Effector CD4-positive, alpha-beta T cell (primary cell): ENCODE data around the gene CTCF.
A peak's percentile ranks its signal among the peaks of the same experiment; 100 is the strongest.

Source experiments
- DNase-seq: peaks from one replicate; pipeline ENCODE4 v3.0.0-alpha.2; 2020

The CTCF gene

DNA sequence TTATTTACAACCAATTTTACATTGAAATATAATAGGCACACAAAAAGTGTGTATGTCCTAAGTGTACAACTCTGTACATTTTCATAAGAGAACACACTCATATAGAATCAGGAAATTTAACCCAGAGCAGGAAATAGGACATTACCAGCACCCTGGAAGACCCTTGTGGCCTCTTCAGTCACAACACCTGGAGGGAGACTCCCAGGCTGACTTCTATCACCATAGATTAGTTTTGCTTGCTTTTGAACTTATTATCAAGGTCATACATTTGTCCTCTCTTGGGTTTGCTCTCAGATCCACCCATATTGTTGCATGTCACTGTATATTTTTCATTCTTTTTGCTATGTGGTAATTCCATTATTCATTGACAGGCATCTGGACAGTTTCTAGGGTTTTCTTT lies 27.9 kb upstream of the CTCF start:
- no peak for DNase-seq

DNA sequence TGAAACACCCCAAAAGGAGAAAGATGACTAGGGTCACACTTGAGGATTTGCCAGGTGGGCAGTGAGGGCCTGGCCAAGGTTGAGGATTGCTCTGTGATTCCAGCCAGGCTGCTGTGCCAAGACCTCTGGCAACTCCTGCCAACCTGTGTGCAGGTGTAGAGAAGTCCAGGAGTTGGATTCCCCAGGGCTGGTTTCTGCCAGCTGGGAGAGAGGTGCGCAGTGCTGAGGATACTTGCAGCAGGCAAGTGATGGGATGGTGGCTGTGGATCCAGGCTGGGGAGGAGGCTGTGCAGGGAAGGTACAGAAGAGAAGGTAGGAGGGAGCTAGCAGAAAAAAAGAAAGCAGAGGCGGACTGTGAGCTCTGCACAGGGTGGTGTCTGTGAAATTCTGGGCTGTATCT lies 27.1 kb upstream of the CTCF start:
- no peak for DNase-seq

DNA sequence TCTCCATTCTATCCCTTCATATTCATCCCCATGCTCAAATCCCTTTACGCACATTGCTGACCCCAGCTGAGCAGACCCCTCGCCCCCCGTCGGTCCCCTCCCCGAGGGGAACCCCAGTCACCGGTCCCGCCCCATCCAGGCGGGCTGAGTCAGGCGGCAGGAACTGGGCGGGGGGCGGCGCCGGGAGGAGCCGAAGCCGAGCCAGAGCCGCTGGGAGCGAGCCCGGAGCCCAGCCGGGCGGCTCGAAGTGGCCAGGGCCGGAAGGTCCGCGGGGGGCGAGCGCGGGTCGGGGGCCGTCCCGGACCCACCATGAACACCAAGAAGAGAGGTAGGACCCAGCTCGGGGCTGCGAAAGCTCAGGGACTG lies 25.1 kb upstream of the CTCF start:
- DNase-seq, result peak; percentile 49

DNA sequence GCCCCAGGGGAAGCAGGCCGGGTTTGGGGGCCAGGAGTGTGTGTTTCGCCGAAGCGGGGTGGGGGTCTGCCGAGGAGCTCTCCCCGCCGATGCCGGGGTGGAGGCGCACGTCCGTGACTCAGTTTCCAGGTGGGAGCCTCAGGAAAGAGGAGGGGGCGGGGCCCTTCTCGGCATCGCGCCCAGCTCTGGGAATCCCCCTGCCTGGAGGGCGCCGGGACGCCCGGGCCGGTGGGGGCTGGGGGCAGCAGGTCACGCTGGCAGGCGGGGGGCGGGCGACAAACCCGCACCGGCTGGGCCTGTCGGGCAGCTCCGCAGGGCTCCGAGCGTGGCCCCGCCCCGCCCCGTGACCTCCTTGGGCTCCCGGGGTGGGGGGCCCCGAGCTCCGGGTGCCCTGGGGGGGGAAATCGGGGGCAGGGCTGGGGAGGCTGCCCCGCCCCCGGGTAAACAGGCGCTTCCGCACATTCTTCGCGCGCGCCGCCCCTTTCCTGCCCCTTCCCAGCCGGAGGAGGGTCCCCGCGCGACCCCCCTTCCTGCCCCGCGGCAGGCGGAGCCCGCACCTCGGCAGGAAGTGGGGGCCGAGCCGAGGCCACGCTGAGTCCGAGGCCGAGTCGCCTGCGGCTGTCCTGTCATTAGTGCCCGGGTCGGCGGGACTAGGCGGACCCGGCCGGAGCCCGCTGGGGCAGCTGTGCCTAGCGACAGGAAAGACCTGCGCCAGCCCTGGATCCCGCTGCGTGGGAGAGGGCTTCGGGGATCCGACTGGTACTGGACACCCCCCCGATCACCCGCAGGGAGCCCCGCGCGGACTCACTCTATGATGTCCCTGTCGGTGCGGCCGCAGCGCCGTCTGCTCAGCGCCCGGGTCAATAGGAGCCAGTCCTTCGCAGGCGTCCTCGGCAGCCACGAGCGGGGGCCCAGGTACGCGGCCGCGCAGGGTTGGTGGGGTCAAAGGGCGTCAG lies 24.4 kb upstream of the CTCF start:
- DNase-seq, result peak; percentile 68

DNA sequence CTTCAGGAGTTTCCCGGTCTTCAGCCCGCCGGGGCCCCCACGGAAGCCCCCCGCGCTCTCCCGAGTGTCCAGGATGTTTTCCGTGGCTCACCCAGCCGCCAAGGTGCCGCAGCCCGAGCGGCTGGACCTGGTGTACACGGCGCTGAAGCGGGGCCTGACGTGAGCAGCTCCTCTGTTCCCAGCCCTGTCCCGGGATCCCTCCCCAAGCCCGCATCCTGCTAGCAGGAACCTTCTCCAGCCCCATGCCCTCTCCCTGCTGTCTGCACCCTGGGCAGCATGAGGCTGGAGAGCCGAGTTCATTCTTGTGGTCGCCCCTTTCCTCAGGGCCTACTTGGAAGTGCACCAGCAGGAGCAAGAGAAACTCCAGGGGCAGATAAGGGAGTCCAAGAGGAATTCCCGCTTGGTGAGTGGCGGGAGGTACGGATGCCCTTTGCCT lies 23.6 kb upstream of the CTCF start:
- DNase-seq, result no peak

DNA sequence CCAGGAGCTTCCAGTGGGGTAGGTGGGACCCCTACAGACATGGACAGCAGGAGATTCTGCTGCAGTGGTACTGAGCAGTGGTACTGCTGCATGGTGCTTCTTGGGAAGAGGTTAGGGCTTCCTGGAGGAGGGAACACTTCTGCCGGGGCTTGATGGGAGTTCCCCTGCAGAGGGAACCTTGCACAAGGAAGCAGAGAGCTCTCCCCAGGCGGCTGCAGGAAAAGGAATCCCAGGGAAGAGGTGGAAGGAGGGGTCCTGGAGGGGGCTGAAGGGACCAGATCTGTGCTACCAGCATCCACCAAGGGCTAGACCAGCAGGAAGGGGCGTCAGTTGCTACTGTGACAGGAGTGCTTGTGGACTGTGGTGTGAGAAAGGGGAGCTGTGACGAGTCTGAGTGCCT lies 23.1 kb upstream of the CTCF start:
- DNase-seq, result no peak

DNA sequence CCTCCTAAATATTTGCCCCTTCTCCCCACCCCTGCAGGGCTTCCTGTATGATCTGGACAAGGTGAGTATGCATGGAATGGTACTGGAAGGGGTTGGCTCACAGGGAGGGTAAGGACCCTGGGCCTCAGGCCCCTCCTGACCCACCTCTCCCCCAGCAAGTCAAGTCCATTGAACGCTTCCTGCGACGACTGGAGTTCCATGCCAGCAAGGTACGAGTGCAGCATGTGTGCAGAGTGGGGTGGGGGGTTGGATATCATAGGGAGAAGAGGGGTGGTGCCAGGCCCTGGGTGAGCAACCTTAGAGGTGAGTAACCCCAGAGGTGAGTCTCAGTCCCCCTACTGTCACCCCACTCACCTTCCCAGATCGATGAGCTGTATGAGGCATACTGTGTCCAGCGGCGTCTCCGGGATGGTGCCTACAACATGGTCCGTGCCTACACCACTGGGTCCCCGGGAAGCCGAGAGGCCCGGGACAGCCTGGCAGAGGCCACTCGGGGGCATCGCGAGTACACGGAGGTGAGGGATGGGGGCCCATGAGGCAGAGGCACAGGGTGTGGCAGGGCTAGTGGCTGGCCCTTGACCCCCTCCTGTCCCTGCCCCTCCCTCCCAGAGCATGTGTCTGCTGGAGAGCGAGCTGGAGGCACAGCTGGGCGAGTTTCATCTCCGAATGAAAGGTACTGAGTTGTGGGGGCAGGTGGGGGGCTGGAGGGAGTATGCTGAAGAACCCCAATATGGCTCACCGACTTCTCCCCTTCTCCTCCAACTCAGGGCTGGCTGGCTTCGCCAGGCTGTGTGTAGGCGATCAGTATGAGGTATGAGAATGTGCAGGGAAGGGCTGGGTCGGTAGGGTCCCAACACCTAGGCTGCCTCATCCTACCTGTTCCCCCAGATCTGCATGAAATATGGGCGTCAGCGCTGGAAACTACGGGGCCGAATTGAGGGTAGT lies 22.4 kb upstream of the CTCF start:
- DNase-seq, result no peak

DNA sequence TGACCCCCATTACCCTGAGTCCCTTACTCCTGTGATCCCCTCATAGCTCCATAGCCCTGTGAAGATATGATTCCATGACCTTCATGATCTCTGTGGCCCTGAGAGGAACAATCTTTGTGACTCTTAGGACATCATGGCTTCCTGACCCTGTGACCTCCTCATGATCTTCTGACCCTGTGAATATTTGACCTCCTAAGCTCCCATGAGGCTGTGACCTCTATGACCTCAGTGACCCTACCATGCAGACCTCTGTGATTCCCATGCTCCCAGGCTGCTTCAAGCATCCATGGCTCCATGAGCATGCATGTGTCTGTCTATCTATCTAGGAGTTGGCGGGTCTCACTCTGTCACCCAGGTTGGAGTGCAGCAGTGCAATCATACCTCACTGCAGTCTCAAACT lies 21.6 kb upstream of the CTCF start:
- DNase-seq, result no peak

DNA sequence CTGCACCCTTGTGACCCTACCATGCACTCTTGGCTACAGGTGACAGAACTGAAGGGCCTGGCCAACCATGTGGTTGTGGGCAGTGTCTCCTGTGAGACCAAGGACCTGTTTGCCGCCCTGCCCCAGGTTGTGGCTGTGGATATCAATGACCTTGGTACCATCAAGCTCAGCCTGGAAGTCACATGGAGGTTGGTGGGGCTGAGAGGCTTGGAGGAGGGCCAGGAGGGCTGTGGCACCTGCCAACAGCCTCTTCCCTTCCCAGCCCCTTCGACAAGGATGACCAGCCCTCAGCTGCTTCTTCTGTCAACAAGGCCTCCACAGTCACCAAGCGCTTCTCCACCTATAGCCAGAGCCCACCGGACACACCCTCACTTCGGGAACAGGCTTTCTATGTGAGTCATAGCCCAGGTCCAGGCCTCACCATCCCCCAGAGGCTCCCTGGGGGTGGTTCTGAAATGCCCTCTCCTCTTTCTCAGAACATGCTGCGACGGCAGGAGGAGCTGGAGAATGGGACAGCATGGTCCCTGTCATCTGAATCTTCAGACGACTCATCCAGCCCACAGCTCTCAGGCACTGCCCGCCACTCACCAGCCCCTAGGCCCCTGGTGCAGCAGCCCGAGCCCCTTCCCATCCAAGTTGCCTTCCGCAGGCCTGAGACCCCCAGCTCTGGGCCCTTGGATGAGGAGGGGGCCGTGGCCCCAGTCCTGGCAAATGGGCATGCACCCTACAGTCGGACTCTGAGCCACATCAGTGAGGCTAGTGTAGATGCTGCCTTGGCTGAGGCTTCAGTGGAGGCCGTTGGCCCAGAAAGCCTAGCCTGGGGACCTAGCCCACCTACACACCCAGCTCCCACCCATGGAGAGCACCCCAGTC lies 20.7 kb upstream of the CTCF start:
- DNase-seq, result no peak

DNA sequence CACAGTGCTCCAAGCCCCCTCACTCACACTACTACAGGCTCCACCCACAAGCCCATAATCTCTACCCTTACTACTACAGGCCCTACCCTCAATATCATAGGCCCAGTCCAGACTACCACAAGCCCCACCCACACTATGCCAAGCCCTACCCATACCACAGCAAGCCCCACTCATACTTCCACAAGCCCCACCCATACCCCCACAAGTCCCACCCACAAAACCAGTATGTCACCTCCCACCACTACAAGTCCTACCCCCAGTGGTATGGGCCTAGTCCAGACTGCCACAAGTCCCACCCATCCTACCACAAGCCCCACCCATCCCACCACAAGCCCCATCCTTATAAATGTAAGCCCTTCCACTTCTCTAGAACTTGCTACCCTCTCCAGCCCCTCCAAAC lies 19.9 kb upstream of the CTCF start:
- DNase-seq, result peak; percentile 58

DNA sequence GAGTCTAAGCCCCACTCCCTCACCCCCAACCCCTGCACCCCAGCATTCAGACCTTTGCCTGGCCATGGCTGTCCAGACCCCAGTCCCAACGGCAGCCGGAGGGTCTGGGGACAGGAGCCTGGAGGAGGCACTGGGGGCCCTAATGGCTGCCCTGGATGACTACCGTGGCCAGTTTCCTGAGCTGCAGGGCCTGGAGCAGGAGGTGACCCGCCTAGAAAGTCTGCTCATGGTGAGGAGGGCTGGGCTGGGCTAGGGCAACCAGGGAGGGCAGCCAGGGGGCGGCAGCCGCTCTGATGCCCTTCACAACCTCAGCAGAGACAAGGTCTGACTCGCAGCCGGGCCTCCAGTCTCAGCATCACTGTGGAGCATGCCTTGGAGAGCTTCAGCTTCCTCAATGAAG lies 19.3 kb upstream of the CTCF start:
- no peak for DNase-seq

DNA sequence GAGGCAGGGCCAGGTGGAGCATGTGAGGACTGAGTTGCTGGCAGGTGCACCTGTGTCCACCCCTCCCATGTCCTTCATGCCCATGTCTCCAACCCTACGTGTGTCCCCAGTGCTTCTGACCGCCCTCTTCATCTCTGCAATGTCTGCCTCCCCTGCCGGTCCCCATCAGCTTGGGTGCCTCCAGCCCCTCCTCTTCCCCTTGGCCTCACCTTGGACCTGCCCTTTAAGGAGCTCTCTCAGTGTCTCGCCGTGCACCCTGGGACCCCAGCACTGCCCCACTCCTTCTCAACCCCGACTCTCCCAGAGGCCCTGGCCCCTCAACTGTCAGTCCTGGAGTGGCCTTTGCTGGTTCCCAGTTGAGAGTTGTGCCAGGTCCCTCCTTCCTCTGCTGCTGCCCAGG lies 18.7 kb upstream of the CTCF start:
- no peak for DNase-seq

DNA sequence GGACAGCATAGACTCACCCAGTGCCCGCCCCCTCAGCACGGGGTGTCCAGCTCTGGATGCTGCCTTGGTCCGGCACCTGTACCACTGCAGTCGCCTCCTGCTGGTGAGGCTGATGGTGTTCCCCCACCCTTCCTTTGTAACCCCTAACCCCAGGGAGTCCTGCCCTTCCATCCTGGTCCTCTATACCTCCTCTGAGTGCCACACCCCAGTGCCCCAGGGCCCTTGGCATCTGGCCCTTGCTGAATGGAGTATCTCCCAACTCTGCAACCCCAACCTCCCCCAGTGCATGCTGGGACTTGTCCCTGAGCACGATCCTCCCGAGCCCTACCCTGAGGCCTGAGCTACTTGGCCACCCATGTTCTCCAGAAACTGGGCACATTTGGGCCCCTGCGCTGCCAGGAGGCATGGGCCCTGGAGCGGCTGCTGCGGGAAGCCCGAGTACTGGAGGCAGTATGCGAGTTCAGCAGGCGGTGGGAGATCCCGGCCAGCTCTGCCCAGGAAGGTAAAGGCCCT lies 17.9 kb upstream of the CTCF start:
- DNase-seq, result no peak

DNA sequence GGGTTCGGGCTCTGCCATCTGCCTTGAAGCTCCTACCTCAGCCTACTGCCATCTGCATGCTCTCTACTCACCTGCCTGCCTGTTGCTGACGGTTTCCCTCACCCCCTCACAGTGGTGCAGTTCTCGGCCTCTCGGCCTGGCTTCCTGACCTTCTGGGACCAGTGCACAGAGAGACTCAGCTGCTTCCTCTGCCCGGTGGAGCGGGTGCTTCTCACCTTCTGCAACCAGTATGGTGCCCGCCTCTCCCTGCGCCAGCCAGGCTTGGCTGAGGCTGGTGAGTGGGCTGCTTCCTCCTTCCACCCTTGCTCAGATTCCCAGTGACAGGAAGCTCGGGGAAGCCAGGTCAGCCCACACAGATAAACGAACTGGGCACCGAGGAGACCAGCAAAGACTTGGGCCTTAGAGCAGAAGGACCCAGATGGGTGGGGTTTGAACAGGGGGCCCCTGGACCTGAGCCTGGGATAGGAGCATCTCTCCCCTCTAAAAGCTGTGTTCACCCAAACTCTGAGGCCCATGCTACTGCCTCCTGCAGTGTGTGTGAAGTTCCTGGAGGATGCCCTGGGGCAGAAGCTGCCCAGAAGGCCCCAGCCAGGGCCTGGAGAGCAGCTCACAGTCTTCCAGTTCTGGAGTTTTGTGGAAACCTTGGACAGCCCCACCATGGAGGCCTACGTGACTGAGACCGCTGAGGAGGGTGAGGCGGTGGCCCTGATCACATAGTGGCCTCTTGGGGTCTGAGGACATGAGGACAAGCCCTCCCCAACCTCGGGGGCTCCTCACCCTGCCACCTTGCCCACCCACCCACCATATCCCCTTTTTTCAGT lies 17.3 kb upstream of the CTCF start:
- no peak for DNase-seq

DNA sequence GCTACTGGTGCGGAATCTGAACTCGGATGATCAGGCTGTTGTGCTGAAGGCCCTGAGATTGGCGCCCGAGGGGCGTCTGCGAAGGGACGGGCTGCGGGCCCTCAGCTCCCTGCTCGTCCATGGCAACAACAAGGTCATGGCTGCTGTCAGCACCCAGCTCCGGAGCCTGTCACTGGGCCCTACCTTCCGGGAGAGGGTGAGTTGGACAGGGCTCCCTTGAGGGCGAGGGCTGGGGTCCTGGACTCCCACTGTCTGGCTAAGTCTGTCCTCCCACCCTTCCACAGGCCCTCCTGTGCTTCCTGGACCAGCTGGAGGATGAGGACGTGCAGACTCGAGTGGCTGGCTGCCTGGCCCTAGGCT lies 16.7 kb upstream of the CTCF start:
- DNase-seq, result no peak

DNA sequence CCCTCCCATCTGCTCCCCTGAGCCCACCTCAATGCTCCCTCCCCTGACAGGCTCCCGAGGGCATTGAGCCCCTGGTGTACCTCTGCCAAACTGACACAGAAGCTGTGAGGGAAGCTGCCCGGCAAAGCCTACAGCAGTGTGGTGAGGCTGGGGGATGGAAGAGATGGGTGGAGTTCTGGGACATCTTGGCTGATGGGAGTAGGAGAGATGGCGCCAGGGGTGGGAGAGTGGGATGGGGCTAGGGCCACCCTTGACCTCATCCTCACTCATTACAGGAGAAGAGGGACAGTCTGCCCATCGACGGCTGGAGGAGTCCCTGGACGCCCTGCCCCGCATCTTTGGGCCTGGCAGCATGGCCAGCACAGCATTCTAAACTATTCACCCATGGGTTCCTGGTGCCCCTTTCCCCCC lies 16.2 kb upstream of the CTCF start:
- DNase-seq, result no peak

DNA sequence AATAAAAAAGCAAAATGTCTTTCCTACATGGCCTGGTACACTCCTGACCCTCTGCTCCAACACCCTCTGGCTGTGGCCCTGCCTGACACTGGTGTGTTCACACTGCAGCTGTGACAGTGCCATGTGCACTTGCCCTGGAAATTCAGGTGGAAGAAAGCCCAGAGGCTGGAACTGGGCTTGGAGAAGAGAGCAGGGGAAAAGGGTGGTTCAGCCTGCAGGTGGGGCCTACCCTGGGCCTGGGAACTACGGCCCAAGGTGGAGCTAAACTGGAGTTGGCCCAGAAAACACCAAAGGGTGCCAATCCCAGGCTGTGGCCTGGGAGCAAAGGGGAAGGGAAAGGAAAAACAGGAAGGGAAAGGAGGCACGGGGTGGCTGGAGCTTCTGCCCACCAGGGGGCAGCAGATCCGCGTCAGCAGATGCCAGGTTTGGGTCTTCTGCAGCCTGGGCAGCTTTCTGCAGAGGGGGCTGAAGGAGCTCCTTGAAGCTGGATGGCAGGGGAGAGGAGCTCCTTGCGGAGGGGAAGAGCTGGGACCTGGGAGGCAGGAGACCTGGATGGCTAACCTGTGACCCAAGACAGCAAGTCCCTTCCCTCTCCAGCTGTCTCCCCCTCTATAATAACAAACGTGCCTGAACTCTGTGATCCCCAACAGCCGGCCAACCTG lies 15.4 kb upstream of the CTCF start:
- DNase-seq, result peak; percentile 71

DNA sequence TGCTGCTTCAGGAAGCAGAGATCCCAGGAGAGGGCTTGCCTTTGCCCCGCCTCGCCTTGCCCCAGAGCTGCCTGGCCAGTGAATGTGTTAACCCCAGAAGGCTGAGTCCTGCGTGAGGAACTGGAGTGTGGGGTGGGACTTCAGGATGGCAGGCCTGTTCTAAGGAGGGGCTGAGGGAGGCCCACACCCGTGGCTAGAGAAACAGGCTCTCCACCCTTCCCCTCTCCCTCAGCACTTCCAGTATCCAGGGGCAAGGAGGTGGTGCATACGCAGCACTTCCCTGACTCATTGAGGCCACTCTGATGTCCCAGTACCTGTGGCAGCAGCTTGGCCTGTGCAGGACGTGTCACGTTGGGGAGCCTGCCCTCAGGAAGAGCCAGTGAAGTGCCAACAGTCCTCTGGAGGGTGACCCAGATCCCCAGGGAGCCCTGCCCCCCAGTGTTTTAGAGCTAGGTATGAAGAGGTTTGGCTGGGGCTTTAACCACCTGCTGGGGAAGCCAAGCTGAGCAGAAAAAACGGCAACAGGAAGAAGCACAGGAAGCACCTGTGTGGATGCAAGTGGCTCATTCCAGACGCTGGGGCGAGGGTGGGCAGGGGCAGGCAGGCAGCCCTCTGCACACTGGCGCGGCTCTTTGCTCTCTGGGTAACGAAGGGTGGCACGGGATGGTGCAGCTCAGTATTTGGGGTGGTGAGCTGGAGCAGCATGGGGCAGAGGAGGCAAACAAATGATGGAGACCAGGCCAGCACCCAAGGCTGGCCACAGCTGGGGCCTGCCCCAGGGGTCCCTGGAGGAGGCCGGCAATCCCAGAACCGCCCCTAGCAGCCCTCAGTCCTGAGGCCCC lies 14.7 kb upstream of the CTCF start:
- peak; percentile 45 for DNase-seq

DNA sequence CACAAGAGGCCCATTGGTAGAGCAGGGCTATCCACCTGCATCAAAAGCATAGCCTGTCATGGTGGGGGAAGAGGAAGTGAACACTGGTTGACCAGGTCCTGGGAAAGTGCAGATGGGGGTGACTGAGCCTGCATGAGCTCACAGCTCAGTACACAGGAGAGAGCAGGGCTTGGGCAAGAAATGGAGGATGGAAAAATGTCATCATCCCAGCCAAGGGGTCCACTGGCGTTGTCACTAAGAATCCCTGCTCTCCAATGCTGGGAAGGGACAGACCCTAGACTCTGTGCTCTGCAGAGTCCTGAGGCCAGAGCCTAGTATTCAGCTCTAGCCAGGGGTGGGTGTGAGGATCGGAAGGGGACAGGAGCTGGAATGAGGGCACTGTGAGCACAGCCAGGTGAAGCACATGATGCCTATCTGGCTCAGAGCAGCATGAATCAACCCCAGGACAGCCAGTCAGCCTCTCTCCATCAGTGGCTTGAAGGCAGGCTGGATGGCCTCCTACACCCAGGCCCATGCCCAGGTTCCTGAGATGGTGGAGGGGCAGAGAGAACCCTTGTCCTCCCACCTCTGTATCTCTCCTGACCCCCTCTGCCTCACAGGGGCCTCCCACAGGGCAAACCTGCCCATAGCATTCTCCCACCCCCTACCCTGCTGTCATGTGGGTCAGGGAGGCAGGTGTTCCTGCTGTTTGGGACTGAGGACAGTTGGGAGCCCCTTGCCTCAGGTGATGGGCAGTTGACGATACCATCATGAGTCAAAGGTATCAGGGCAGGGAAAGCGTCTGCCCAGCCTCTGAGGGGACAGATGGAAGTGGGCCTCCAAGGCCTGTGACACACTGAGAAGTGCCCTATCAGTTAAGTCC lies 13.8 kb upstream of the CTCF start:
- no peak for DNase-seq
